ENCODE results near the gene HSPBAP1.
"Not testable (repeated sequence)": the region's sequence is repeated elsewhere in the genome, so short reads cannot be mapped to it uniquely, and the experiment has no call there.

HSPBAP1 gene

GRCh38 chr3:122747295-122747694 is 46.3 kb downstream of the HSPBAP1 start:
- H4K12ac ChIP-seq (ENCODE audit: low read depth, low read length); H3K4ac ChIP-seq (ENCODE audit: low read depth, low read length); H3K27ac ChIP-seq (ENCODE audit: low read depth, low read length); H3K4me2 ChIP-seq (ENCODE audit: low read length); H3K9me3 ChIP-seq (ENCODE audit: insufficient read depth, low read depth, low read length); DNase-seq; H3K36me3 ChIP-seq (ENCODE audit: control insufficient read depth in 1 of 2, insufficient read depth in 2 of 2, low read length in 2 of 2); H2AFZ ChIP-seq (ENCODE audit: insufficient read depth, low read length, poor library complexity); H2BK5ac ChIP-seq (ENCODE audit: low read depth, low read length, poor library complexity); H3K4me3 ChIP-seq (ENCODE audit: low read depth, low read length); H3K14ac ChIP-seq (ENCODE audit: low read length); H3K79me2 ChIP-seq (ENCODE audit: control insufficient read depth, insufficient read depth, low read length, poor library complexity); H3K4me1 ChIP-seq (ENCODE audit: control insufficient read depth in 1 of 2, insufficient read depth in 2 of 2, low read length in 2 of 2); H2BK12ac ChIP-seq (ENCODE audit: low read length); H4K91ac ChIP-seq (ENCODE audit: low read depth, low read length); H3K9ac ChIP-seq (ENCODE audit: low read length); H3K27me3 ChIP-seq (ENCODE audit: insufficient read depth, low read length); H4K8ac ChIP-seq (ENCODE audit: low read depth, low read length); H2AK5ac ChIP-seq (ENCODE audit: low read length); H3K79me1 ChIP-seq (ENCODE audit: low read length); H2BK120ac ChIP-seq (ENCODE audit: insufficient read depth, low read length, poor library complexity); H3K23ac ChIP-seq (ENCODE audit: low read length); H3K18ac ChIP-seq (ENCODE audit: low read length): not testable (repeated sequence)
- no CpG with 5 or more reads among the region's 35 CpGs for WGBS (ENCODE audit: extremely low coverage, insufficient coverage, insufficient read length)

DNA sequence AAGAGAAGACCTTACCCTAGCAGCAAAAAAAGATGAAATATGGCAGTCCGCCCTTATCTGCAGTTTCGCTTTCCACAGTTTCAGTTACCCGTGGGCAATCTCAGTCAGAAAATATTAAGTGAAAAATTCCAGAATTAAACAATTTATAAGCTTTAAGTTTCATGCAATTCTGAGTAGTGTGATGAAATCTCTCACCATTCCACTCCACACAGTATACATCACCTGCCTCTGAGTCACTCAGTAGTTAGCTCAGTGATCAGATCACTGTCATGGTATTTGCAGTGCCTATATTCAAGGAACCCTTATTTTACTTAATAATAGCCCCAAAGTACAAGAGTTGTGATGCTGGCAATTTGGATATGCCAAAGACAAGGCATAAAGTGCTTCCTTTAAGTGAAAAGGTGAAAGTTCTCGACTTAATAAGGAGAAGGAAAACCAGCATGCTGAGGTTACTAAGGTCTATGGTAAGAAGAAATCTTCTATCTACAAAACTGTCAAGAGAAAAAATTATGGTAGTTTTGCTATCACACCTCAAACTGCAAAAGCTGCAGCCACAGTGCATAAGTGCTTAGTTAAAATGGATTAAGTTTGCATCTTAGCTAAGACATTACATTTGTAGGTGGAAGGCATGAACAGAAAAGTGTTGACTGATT is 48.1 kb downstream of the HSPBAP1 start:
- Histone ChIP-seq H3K27ac (ENCODE audit: low read depth, low read length) (peak overlapping the region; percentile 26), H3K4me1 (ENCODE audit: control insufficient read depth in 1 of 2, insufficient read depth in 2 of 2, low read length in 2 of 2) (no peaks in the 10 kb centered on the region), H3K14ac (ENCODE audit: low read length) (no peak overlapping the region), H4K8ac (ENCODE audit: low read depth, low read length) (no peak overlapping the region), H3K36me3 (ENCODE audit: control insufficient read depth in 1 of 2, insufficient read depth in 2 of 2, low read length in 2 of 2) (no peaks in the 10 kb centered on the region), H4K91ac (ENCODE audit: low read depth, low read length) (no peak overlapping the region), H2BK120ac (ENCODE audit: insufficient read depth, low read length, poor library complexity) (no peak overlapping the region), H4K12ac (ENCODE audit: low read depth, low read length) (no peak overlapping the region), H3K4me3 (ENCODE audit: low read depth, low read length) (no peak overlapping the region), H3K79me2 (ENCODE audit: control insufficient read depth, insufficient read depth, low read length, poor library complexity) (no peaks in the 10 kb centered on the region), H3K4me2 (ENCODE audit: low read length) (no peak overlapping the region), H2BK5ac (ENCODE audit: low read depth, low read length, poor library complexity) (no peak overlapping the region), H3K9ac (ENCODE audit: low read length) (no peak overlapping the region), H3K23ac (ENCODE audit: low read length) (no peak overlapping the region), H2AFZ (ENCODE audit: insufficient read depth, low read length, poor library complexity) (no peak overlapping the region), H3K4ac (ENCODE audit: low read depth, low read length) (no peak overlapping the region), H3K18ac (ENCODE audit: low read length) (no peak overlapping the region), H2AK5ac (ENCODE audit: low read length) (no peak overlapping the region), H3K27me3 (ENCODE audit: insufficient read depth, low read length) (no peaks in the 10 kb centered on the region), H3K9me3 (ENCODE audit: insufficient read depth, low read depth, low read length) (no peaks in the 10 kb centered on the region), H2BK12ac (ENCODE audit: low read length) (no peak overlapping the region), H3K79me1 (ENCODE audit: low read length) (no peaks in the 10 kb centered on the region)
- peak; percentile 38 to 88 for DNase-seq
- no CpG with 5 or more reads among the region's 4 CpGs for WGBS (ENCODE audit: extremely low coverage, insufficient coverage, insufficient read length)

GRCh38 chr3:122743581-122744120 is 50.0 kb downstream of the HSPBAP1 start:
- no peak overlapping the region for H3K27ac ChIP-seq (ENCODE audit: low read depth, low read length)
- H3K9me3 ChIP-seq (ENCODE audit: insufficient read depth, low read depth, low read length) = no peaks in the 10 kb centered on the region
- H3K4me3 ChIP-seq (ENCODE audit: low read depth, low read length) = no peak overlapping the region
- H3K9ac ChIP-seq (ENCODE audit: low read length) = no peak overlapping the region
- no peak overlapping the region for H3K14ac ChIP-seq (ENCODE audit: low read length)
- no peak overlapping the region for H4K12ac ChIP-seq (ENCODE audit: low read depth, low read length)
- DNase-seq = peak; percentile 56 to 68
- H3K18ac ChIP-seq (ENCODE audit: low read length) = no peak overlapping the region
- no peaks in the 10 kb centered on the region for H3K79me1 ChIP-seq (ENCODE audit: low read length)
- no peak overlapping the region for H3K4ac ChIP-seq (ENCODE audit: low read depth, low read length)
- WGBS (ENCODE audit: extremely low coverage, insufficient coverage, insufficient read length) = no CpG with 5 or more reads among the region's 4 CpGs
- H2BK120ac ChIP-seq (ENCODE audit: insufficient read depth, low read length, poor library complexity) = no peak overlapping the region
- H2BK5ac ChIP-seq (ENCODE audit: low read depth, low read length, poor library complexity) = no peak overlapping the region
- no peaks in the 10 kb centered on the region for H3K79me2 ChIP-seq (ENCODE audit: control insufficient read depth, insufficient read depth, low read length, poor library complexity)
- H3K23ac ChIP-seq (ENCODE audit: low read length) = no peak overlapping the region
- no peak overlapping the region for H2BK12ac ChIP-seq (ENCODE audit: low read length)
- H4K8ac ChIP-seq (ENCODE audit: low read depth, low read length) = no peak overlapping the region
- H3K27me3 ChIP-seq (ENCODE audit: insufficient read depth, low read length) = no peaks in the 10 kb centered on the region
- H3K4me1 ChIP-seq (ENCODE audit: control insufficient read depth in 1 of 2, insufficient read depth in 2 of 2, low read length in 2 of 2) = no peaks in the 10 kb centered on the region
- H2AK5ac ChIP-seq (ENCODE audit: low read length) = no peak overlapping the region
- H4K91ac ChIP-seq (ENCODE audit: low read depth, low read length) = no peak overlapping the region
- no peak overlapping the region for H3K4me2 ChIP-seq (ENCODE audit: low read length)
- H2AFZ ChIP-seq (ENCODE audit: insufficient read depth, low read length, poor library complexity) = no peak overlapping the region
- peaks cover 0 to 2% of the 10 kb centered on the region in 2 experiments for H3K36me3 ChIP-seq (ENCODE audit: control insufficient read depth in 1 of 2, insufficient read depth in 2 of 2, low read length in 2 of 2)

- Histone ChIP-seq H3K14ac (ENCODE audit: low read length) (no peak overlapping the region), H3K4me2 (ENCODE audit: low read length) (no peak overlapping the region), H2BK12ac (ENCODE audit: low read length) (no peak overlapping the region), H2AK5ac (ENCODE audit: low read length) (no peak overlapping the region), H4K12ac (ENCODE audit: low read depth, low read length) (no peak overlapping the region), H3K27ac (ENCODE audit: low read depth, low read length) (no peak overlapping the region), H4K91ac (ENCODE audit: low read depth, low read length) (no peak overlapping the region), H3K4me1 (ENCODE audit: control insufficient read depth in 1 of 2, insufficient read depth in 2 of 2, low read length in 2 of 2) (no peaks in the 10 kb centered on the region), H3K18ac (ENCODE audit: low read length) (no peak overlapping the region), H3K9me3 (ENCODE audit: insufficient read depth, low read depth, low read length) (no peaks in the 10 kb centered on the region), H3K23ac (ENCODE audit: low read length) (no peak overlapping the region), H2BK120ac (ENCODE audit: insufficient read depth, low read length, poor library complexity) (no peak overlapping the region), H2AFZ (ENCODE audit: insufficient read depth, low read length, poor library complexity) (no peak overlapping the region), H3K4ac (ENCODE audit: low read depth, low read length) (no peak overlapping the region), H3K79me2 (ENCODE audit: control insufficient read depth, insufficient read depth, low read length, poor library complexity) (no peaks in the 10 kb centered on the region), H3K36me3 (ENCODE audit: control insufficient read depth in 1 of 2, insufficient read depth in 2 of 2, low read length in 2 of 2) (peaks cover 0 to 2% of the 10 kb centered on the region in 2 experiments), H3K79me1 (ENCODE audit: low read length) (no peaks in the 10 kb centered on the region), H2BK5ac (ENCODE audit: low read depth, low read length, poor library complexity) (no peak overlapping the region), H3K9ac (ENCODE audit: low read length) (no peak overlapping the region), H3K27me3 (ENCODE audit: insufficient read depth, low read length) (no peaks in the 10 kb centered on the region), H4K8ac (ENCODE audit: low read depth, low read length) (no peak overlapping the region), H3K4me3 (ENCODE audit: low read depth, low read length) (no peak overlapping the region)
- DNase-seq = no peak
Observed at GRCh38 chr3:122742234-122742633, 51.4 kb downstream of the HSPBAP1 start.
